ENCODE results near the gene KCNJ10. TPM values are rescaled to one million over a fixed set of nuclear protein-coding genes. Genes with fewer than 3 reads are reported as not detected.
"Not testable (repeated sequence)": the region's sequence is repeated elsewhere in the genome, so short reads cannot be mapped to it uniquely, and the experiment has no call there.

The KCNJ10 gene
- total RNA-seq, 4 donors from 2014 or later: not detected

GRCh38 chr1:160115545-160116282 is 45.8 kb upstream of the KCNJ10 start, which contains the start of gene ATP1A2:
Gene ATP1A2 (plus strand): TSS chr1:160115759. CDS start chr1:160115862, 103 bp downstream.
- peak within 1 kb of the TSS; percentile 9 for H3K4me3 ChIP-seq
- TF ChIP-seq POLR2A (IDR thresholded peaks at IDR 0.05): no peak
- TF ChIP-seq EP300 (IDR thresholded peaks at IDR 0.05): no peak
- TF ChIP-seq POLR2AphosphoS5 (IDR thresholded peaks at IDR 0.05): no peak
- TF ChIP-seq CTCF (IDR thresholded peaks at IDR 0.05): no peak
- no peaks in the 10 kb centered on the region for H3K9me3 ChIP-seq
- peaks cover 18% of the 10 kb centered on the region for H3K27me3 ChIP-seq
- peaks cover 20% of the 10 kb centered on the region for H3K4me1 ChIP-seq
- DNase-seq (ENCODE audit: low spot score in 2 of 2): no peak
- H3K27ac ChIP-seq: no peak within 1 kb of the TSS
- no peaks in the 10 kb centered on the region for H3K36me3 ChIP-seq
- WGBS: 49% methylated on average over 16 of the region's 16 CpGs

- Histone ChIP-seq H3K36me3 (no peaks in the 10 kb centered on the region), H3K27me3 (peaks cover 18% of the 10 kb centered on the region), H3K9me3 (no peaks in the 10 kb centered on the region), H3K4me3 (no peak overlapping the region), H3K27ac (no peak overlapping the region), H3K4me1 (peaks cover 24% of the 10 kb centered on the region)
- 91% methylated on average over 3 of the region's 4 CpGs for WGBS
- no peak for DNase-seq (ENCODE audit: low spot score in 2 of 2)
- TF ChIP-seq POLR2AphosphoS5 (IDR thresholded peaks at IDR 0.05): no peak
- no peak for TF ChIP-seq CTCF (IDR thresholded peaks at IDR 0.05)
- no peak for TF ChIP-seq EP300 (IDR thresholded peaks at IDR 0.05)
- TF ChIP-seq POLR2A (IDR thresholded peaks at IDR 0.05): no peak
Measured at GRCh38 chr1:160114085-160114484, 44.1 kb upstream of the KCNJ10 start.

GRCh38 chr1:160113407-160113806 is 43.4 kb upstream of the KCNJ10 start:
- Histone ChIP-seq H3K4me3 (no peak overlapping the region), H3K4me1 (peaks cover 21% of the 10 kb centered on the region), H3K9me3 (no peaks in the 10 kb centered on the region), H3K27me3 (peaks cover 18% of the 10 kb centered on the region), H3K27ac (no peak overlapping the region), H3K36me3 (no peaks in the 10 kb centered on the region)
- no peak for DNase-seq (ENCODE audit: low spot score in 2 of 2)
- no peak for TF ChIP-seq EP300 (IDR thresholded peaks at IDR 0.05)
- TF ChIP-seq CTCF (IDR thresholded peaks at IDR 0.05): no peak
- no peak for TF ChIP-seq POLR2A (IDR thresholded peaks at IDR 0.05)
- no peak for TF ChIP-seq POLR2AphosphoS5 (IDR thresholded peaks at IDR 0.05)
- WGBS: 69% methylated on average over 8 of the region's 8 CpGs

- WGBS: 81% methylated on average over 12 of the region's 12 CpGs
- Histone ChIP-seq H3K4me3 (no peak overlapping the region), H3K27me3 (peaks cover 11% of the 10 kb centered on the region), H3K9me3 (no peaks in the 10 kb centered on the region), H3K27ac (no peak overlapping the region), H3K4me1 (peaks cover 10% of the 10 kb centered on the region), H3K36me3 (no peaks in the 10 kb centered on the region)
- DNase-seq (ENCODE audit: low spot score in 2 of 2): no peak
- TF ChIP-seq POLR2AphosphoS5 (IDR thresholded peaks at IDR 0.05): no peak
- TF ChIP-seq CTCF (IDR thresholded peaks at IDR 0.05): no peak
- TF ChIP-seq EP300 (IDR thresholded peaks at IDR 0.05): no peak
- TF ChIP-seq POLR2A (IDR thresholded peaks at IDR 0.05): no peak
Measured at GRCh38 chr1:160112357-160112756, 42.4 kb upstream of the KCNJ10 start.

- not testable (repeated sequence) for H3K4me1 ChIP-seq; H3K36me3 ChIP-seq; DNase-seq (ENCODE audit: low spot score in 2 of 2); H3K9me3 ChIP-seq; H3K27ac ChIP-seq; H3K4me3 ChIP-seq
- 88% methylated on average over 10 of the region's 10 CpGs for WGBS
- H3K27me3 ChIP-seq: peaks cover 11% of the 10 kb centered on the region
Measured at GRCh38 chr1:160111462-160111861, 41.5 kb upstream of the KCNJ10 start.

Data from suprapubic skin (tissue), 4 donors.